Lower leg skin (tissue), 3 donors: ENCODE data around the gene NOM1.

Experiments used
- CTCF ChIP-seq, 3 donors: fragments of 450-650 bp; IDR thresholded peaks; one replicate each; pipeline ENCODE4 v1.5.1; 2016; ENCODE audit warnings: antibody characterized with exemption in 3 of 3, mild to moderate bottlenecking in 3 of 3, moderate library complexity in 2 of 3
- POLR2A ChIP-seq, 2 donors: fragments of 450-650 bp; IDR thresholded peaks; one replicate each; pipeline ENCODE4 v1.6.1; 2016 to 2017; ENCODE audit warnings: antibody characterized with exemption in 2 of 2, mild to moderate bottlenecking in 1 of 2, moderate library complexity in 1 of 2

DNA sequence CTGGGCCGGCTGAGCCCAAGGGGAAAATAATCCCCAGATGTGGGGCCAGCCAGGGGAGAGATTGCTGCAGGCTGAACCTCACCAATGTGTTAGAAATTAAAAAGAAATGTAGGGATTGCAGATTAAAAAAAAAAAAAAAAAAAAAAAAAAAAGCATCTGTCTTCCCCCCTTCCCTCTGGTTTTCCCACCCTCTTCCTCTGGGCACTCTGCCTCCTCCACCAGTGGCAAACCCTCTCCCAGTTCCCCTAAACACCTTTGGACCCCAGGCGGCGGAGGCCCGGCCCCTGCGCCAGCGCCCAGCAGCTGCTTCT, 53.9 kb downstream of the NOM1 start:
- TF ChIP-seq CTCF (IDR thresholded peaks at IDR 0.05) (no peak), POLR2A (IDR thresholded peaks at IDR 0.05) (no peak)
